ENCODE data around the gene IL23A. TPM values are rescaled to one million over a fixed set of nuclear protein-coding genes. Genes with fewer than 3 reads are reported as not detected.

The IL23A gene
- total RNA-seq, 1 donor from 2014 or later: 1.5 TPM

DNA sequence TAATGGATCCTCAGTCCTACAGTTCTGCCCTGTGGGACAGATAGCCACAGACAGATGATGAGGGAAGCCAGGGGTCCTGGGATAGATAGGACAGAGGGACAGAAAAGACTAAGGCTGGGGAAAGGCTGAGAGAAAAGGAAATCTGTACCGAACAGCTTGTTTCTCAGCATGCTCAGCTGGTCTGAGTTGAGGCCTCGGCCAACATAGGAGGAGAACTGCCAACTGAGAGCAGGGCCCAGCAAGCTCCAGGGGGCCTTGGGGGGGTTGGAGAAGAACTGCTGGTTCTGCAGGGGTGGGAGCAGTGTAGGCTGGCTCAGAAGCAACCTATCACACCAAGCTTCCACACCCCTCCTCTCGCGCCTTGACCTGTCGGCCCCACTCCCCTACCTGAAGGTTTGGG, 10.1 kb downstream of the IL23A start:
- H3K9ac ChIP-seq: no peak overlapping the region
- H3K36me3 Mint-ChIP-seq: peaks cover 31% of the 10 kb centered on the region
- H3K4me1 Mint-ChIP-seq: peaks cover 3% of the 10 kb centered on the region
- peaks cover 5% of the 10 kb centered on the region for H3K36me3 ChIP-seq
- H4K20me1 ChIP-seq (ENCODE audit: low read depth): no peaks in the 10 kb centered on the region
- no peak overlapping the region for H3K4me2 ChIP-seq
- no peak for DNase-seq (ENCODE audit: low spot score)
- H3K27ac ChIP-seq: no peak overlapping the region
- H2AFZ ChIP-seq (replicated peaks): no peak overlapping the region
- no peaks in the 10 kb centered on the region for H3F3A ChIP-seq (ENCODE audit: low read depth)
- no peak for TF ChIP-seq EZH2 (IDR thresholded peaks at IDR 0.05)
- TF ChIP-seq, protein P1, sequence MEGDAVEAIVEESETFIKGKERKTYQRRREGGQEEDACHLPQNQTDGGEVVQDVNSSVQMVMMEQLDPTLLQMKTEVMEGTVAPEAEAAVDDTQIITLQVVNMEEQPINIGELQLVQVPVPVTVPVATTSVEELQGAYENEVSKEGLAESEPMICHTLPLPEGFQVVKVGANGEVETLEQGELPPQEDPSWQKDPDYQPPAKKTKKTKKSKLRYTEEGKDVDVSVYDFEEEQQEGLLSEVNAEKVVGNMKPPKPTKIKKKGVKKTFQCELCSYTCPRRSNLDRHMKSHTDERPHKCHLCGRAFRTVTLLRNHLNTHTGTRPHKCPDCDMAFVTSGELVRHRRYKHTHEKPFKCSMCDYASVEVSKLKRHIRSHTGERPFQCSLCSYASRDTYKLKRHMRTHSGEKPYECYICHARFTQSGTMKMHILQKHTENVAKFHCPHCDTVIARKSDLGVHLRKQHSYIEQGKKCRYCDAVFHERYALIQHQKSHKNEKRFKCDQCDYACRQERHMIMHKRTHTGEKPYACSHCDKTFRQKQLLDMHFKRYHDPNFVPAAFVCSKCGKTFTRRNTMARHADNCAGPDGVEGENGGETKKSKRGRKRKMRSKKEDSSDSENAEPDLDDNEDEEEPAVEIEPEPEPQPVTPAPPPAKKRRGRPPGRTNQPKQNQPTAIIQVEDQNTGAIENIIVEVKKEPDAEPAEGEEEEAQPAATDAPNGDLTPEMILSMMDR (IDR thresholded peaks at IDR 0.05): no peak
- TF ChIP-seq EZH2phosphoT487 (IDR thresholded peaks at IDR 0.05): no peak
- H3K27me3 ChIP-seq: no peaks in the 10 kb centered on the region
- H3K27me3 Mint-ChIP-seq (ENCODE audit: insufficient read depth, low read depth): peaks cover 2% of the 10 kb centered on the region
- H3K9me3 ChIP-seq (ENCODE audit: low read depth): no peaks in the 10 kb centered on the region
- no peak overlapping the region for H3K27ac Mint-ChIP-seq
- no peaks in the 10 kb centered on the region for H3K4me1 ChIP-seq
- H3K4me3 ChIP-seq: no peak overlapping the region
- no peaks in the 10 kb centered on the region for H3K9me3 Mint-ChIP-seq
- no peak overlapping the region for H3K4me3 Mint-ChIP-seq
- no peaks in the 10 kb centered on the region for H3K79me2 ChIP-seq (ENCODE audit: low read depth)

DNA sequence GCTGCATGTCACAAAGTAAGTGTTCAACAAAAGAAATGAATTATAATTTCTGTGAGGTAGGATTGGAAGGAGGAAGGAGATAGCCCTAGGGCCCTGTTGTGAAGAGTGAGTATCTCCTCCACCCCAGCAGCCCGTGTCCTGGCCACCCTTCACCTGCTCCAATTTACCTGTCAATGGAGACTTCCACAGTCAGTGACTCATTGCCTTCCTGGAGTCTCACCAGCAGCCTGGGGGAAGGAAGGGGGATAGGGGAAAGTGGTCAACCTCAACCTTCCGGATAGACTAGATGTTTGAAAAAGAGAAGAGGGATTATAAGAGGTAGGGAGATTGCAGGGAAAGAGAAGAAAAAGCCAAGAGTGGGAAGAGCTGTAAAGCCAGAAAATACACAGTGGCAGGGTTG, 12.0 kb downstream of the IL23A start:
- Histone ChIP-seq H3K4me2 (no peak overlapping the region), H3K27me3 (no peaks in the 10 kb centered on the region), H3K27ac (no peak overlapping the region), H3K9me3 (ENCODE audit: low read depth) (no peaks in the 10 kb centered on the region), H3K9ac (no peak overlapping the region), H3F3A (ENCODE audit: low read depth) (no peaks in the 10 kb centered on the region), H3K4me3 (no peak overlapping the region), H3K79me2 (ENCODE audit: low read depth) (no peaks in the 10 kb centered on the region), H2AFZ (replicated peaks) (no peak overlapping the region), H3K36me3 (peaks cover 5% of the 10 kb centered on the region), H3K4me1 (no peaks in the 10 kb centered on the region), H4K20me1 (ENCODE audit: low read depth) (no peaks in the 10 kb centered on the region)
- H3K36me3 Mint-ChIP-seq: peaks cover 34% of the 10 kb centered on the region
- TF ChIP-seq, protein P1 (IDR thresholded peaks at IDR 0.05): no peak
- H3K4me1 Mint-ChIP-seq: peaks cover 3% of the 10 kb centered on the region
- peak overlapping the region; percentile 17 for H3K27ac Mint-ChIP-seq
- H3K27me3 Mint-ChIP-seq (ENCODE audit: insufficient read depth, low read depth): peaks cover 2% of the 10 kb centered on the region
- no peak for DNase-seq (ENCODE audit: low spot score)
- H3K4me3 Mint-ChIP-seq: no peak overlapping the region
- H3K9me3 Mint-ChIP-seq: no peaks in the 10 kb centered on the region

DNA sequence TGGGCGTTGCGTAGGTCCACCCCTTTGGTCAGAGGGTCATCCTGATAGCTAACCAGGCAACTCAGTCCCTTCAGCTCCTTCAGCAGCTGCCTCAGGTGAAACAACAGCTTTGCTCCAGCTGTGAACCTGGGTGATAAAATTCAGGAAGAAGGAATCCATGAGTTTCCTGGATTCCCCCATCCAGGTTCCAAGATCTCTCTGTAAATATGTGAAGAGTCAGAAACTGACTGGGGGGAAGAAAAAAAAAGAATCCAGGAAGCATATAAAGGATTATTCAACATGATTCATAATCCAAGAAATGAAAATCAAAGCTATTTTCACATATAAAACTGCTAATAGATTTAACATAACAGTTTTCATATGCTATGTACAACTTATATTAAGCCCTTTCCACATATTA, 12.6 kb downstream of the IL23A start:
- no peak overlapping the region for H3K4me3 ChIP-seq
- H3K9me3 ChIP-seq (ENCODE audit: low read depth): no peaks in the 10 kb centered on the region
- H3K27me3 Mint-ChIP-seq (ENCODE audit: insufficient read depth, low read depth): peaks cover 2% of the 10 kb centered on the region
- H3K4me2 ChIP-seq: no peak overlapping the region
- no peaks in the 10 kb centered on the region for H3K27me3 ChIP-seq
- H3K79me2 ChIP-seq (ENCODE audit: low read depth): no peaks in the 10 kb centered on the region
- no peak for DNase-seq (ENCODE audit: low spot score)
- H3K4me1 ChIP-seq: no peaks in the 10 kb centered on the region
- H3K4me3 Mint-ChIP-seq: no peak overlapping the region
- peaks cover 5% of the 10 kb centered on the region for H3K36me3 ChIP-seq
- no peaks in the 10 kb centered on the region for H4K20me1 ChIP-seq (ENCODE audit: low read depth)
- H3K27ac Mint-ChIP-seq: no peak overlapping the region
- H3K36me3 Mint-ChIP-seq: peaks cover 32% of the 10 kb centered on the region
- H3F3A ChIP-seq (ENCODE audit: low read depth): no peaks in the 10 kb centered on the region
- no peak overlapping the region for H3K9ac ChIP-seq
- TF ChIP-seq, protein P1 (IDR thresholded peaks at IDR 0.05): no peak
- no peak for TF ChIP-seq EZH2phosphoT487 (IDR thresholded peaks at IDR 0.05)
- H3K4me1 Mint-ChIP-seq: no peaks in the 10 kb centered on the region
- H3K27ac ChIP-seq: no peak overlapping the region
- H2AFZ ChIP-seq (replicated peaks): no peak overlapping the region
- no peaks in the 10 kb centered on the region for H3K9me3 Mint-ChIP-seq

All from neural progenitor cell (in vitro differentiated cells).